HepG2 (cell line): ENCODE results near the gene C20orf96. TPM values are rescaled to one million over a fixed set of nuclear protein-coding genes. Genes with fewer than 3 reads are reported as not detected.

Experiments used
- ATAC-seq: fragments of 200-7000 bp; cut with Tn5 transposase; 3 replicates; pipeline ENCODE4 v1.9.1; 2020; ENCODE audit warnings: mild to moderate bottlenecking, moderate library complexity
- BruUV-seq: library from RNA; stranded (reverse); fragments of 400-500 nt; replicated peaks from 2 replicates; lab custom pipeline; 2021; lab: Mats Ljungman, UMichigan
- CTCF ChIA-PET: fragments of 300-600 bp; formaldehyde crosslinking; extraction: SDS; loops from one replicate; lab custom pipeline; 2021; ENCODE audit warnings: low total read pairs, inconsistent platforms, low intra/inter-chr PET ratio; lab: Yijun Ruan, JAX
- POLR2A ChIA-PET: fragments of 350-600 bp; sonication (Branson Sonifier 250); formaldehyde crosslinking; loops from one replicate; lab custom pipeline; 2020; ENCODE audit warnings: antibody characterized with exemption, inconsistent platforms; lab: Yijun Ruan, JAX
- DNase-seq: peaks from one replicate; pipeline ENCODE4 v3.0.0-alpha.2; 2015; ENCODE audit warnings: low spot score
- FAIRE-seq: peaks from 3 replicates; lab custom pipeline; 2011; peaks lifted over from hg19 to GRCh38; lab: Jason Lieb, UNC
- H2AFZ ChIP-seq: one replicate; pipeline ENCODE4 v1.6.1; 2011; ENCODE audit warnings: low read length, inconsistent platforms
- H3K27ac ChIP-seq: fragments of 300-600 bp; 3 replicates; pipeline ENCODE4 v1.8.0; 2011; ENCODE audit warnings: mixed run types, mild to moderate bottlenecking, mixed read lengths, low read length, inconsistent platforms; ENCODE audit not compliant: insufficient read depth; ENCODE audit errors: extremely low read length
- H3K27me3 ChIP-seq, 2 experiments: fragments of 200-600 bp in 1 of 2; 2 replicates in 1 of 2; 3 replicates in 1 of 2; pipeline versions ENCODE4 v1.6.0 to v1.8.0; 2011; ENCODE audit warnings: low read length in 2 of 2, mild to moderate bottlenecking in 2 of 2, moderate library complexity in 2 of 2, inconsistent platforms in 1 of 2; ENCODE audit not compliant: insufficient read depth in 2 of 2, control insufficient read depth in 1 of 2
- H3K36me3 ChIP-seq, 2 experiments: fragments of 200-600 bp in 1 of 2; replicated peaks in 1 of 2; 2 replicates in 1 of 2; 3 replicates in 1 of 2; pipeline versions ENCODE4 v1.5.1 to v1.8.0; 2011; ENCODE audit warnings: low read length in 2 of 2, inconsistent platforms in 1 of 2; ENCODE audit not compliant: insufficient read depth in 2 of 2, control insufficient read depth in 1 of 2
- H3K4me1 ChIP-seq: 2 replicates; pipeline ENCODE4 v1.5.1; 2012; ENCODE audit warnings: low read length, inconsistent platforms; ENCODE audit not compliant: insufficient read depth
- H3K4me2 ChIP-seq: 2 replicates; pipeline ENCODE4 v1.6.0; 2011; ENCODE audit warnings: low read depth, low read length, inconsistent platforms
- H3K4me3 ChIP-seq, 3 experiments: fragments of 200-600 bp in 1 of 3; sonication (generic), shearing (Covaris generic) in 1 of 3; replicated peaks in 1 of 3; 2 replicates each; pipeline ENCODE4 v1.5.1; 2011 to 2016; ENCODE audit warnings: low read length in 3 of 3, inconsistent platforms in 2 of 3, low read depth in 2 of 3, mild to moderate bottlenecking in 2 of 3, control low read depth in 1 of 3, mixed read lengths in 1 of 3; ENCODE audit not compliant: insufficient read depth in 1 of 3
- H3K79me2 ChIP-seq: one replicate; pipeline ENCODE4 v1.6.1; 2011; ENCODE audit warnings: low read length, inconsistent platforms; ENCODE audit not compliant: insufficient read depth
- H3K9ac ChIP-seq: 2 replicates; pipeline ENCODE4 v1.6.0; 2011; ENCODE audit warnings: mild to moderate bottlenecking, low read depth, low read length, inconsistent platforms; ENCODE audit not compliant: insufficient read depth
- H3K9me3 ChIP-seq: 2 replicates; pipeline ENCODE4 v1.5.1; 2012; ENCODE audit warnings: mild to moderate bottlenecking, low read length
- H4K20me1 ChIP-seq: 2 replicates; pipeline ENCODE4 v1.6.0; 2011; ENCODE audit warnings: inconsistent platforms, mild to moderate bottlenecking, low read length, moderate library complexity; ENCODE audit not compliant: insufficient read depth
- FOSL2 ChIP-seq: sonication (generic); formaldehyde crosslinking; IDR thresholded peaks from 2 replicates; pipeline ENCODE4 v1.4.0; 2020; ENCODE audit warnings: missing genetic modification reagents
- NR2F6 ChIP-seq, 2 experiments: IDR thresholded peaks; 2 replicates each; pipeline ENCODE4 v1.6.1; 2016; ENCODE audit warnings: antibody characterized with exemption in 1 of 2, mild to moderate bottlenecking in 1 of 2
- RNF219 ChIP-seq: sonication (generic); formaldehyde crosslinking; IDR thresholded peaks from 2 replicates; pipeline ENCODE4 v1.5.0; 2020; ENCODE audit warnings: mild to moderate bottlenecking, missing genetic modification reagents
- SP4 ChIP-seq: sonication (generic); formaldehyde crosslinking; IDR thresholded peaks from 2 replicates; pipeline ENCODE4 v1.8.1; 2023; ENCODE audit warnings: mild to moderate bottlenecking, missing genetic modification reagents
- WGBS: methylation state at CpG from one replicate; pipeline ENCODE4 v1.1.6; 2017; ENCODE audit warnings: low lambda C conversion rate; 5-methylcytosine and 5-hydroxymethylcytosine counted together
- in situ Hi-C: cut with HindIII; loops from 2 replicates; pipeline ENCODE4 v1.10.0; 2017; ENCODE audit warnings: low pct_unique_long_range_greater_than_20kb; ENCODE audit not compliant: extremely low pct_ligation_motif_present
- intact Hi-C: fragments of 100-400 bp; cut with micrococcal nuclease; formaldehyde crosslinking; loops from one replicate; pipeline ENCODE4 v1.10.0; 2022; ENCODE audit not compliant: unreplicated experiment
- polyA plus RNA-seq, 8 experiments: library from polyadenylated mRNA; depleted of rRNA in 3 of 8; stranded (reverse) in 7 of 8; unstranded in 1 of 8; fragments of >200 nt; fragmentation: Illumina TruSeq in 4 of 8; extraction: Trizol in 4 of 8; gene quantifications; 2 replicates each; pipeline versions ENCODE4 v1.2.1 to v1.2.3, GENCODE V29; 2011 to 2016; ENCODE audit warnings: low read depth in 4 of 8, missing spikeins in 1 of 8, mixed read lengths in 1 of 8; ENCODE audit not compliant: insufficient read depth in 1 of 8
- total RNA-seq, 5 experiments: library from RNA; depleted of rRNA; stranded (reverse); fragments of >200 nt; fragmentation: Illumina TruSeq; extraction: Trizol; gene quantifications; 2 replicates each; pipeline ENCODE4 v1.2.3, GENCODE V29; 2016; ENCODE audit warnings: low read depth in 1 of 5
- TF ChIP-seq, protein P1 (sequence below): sonication (generic); formaldehyde crosslinking; IDR thresholded peaks from 2 replicates; pipeline ENCODE4 v1.4.0; 2020; ENCODE audit warnings: mild to moderate bottlenecking, low read depth, missing genetic modification reagents
- TF ChIP-seq, protein P2 (sequence below): sonication (generic); formaldehyde crosslinking; IDR thresholded peaks from 2 replicates; pipeline ENCODE4 v1.4.0; 2020; ENCODE audit warnings: low read depth, missing genetic modification reagents

Gene C20orf96
- total and polyA plus RNA-seq, 2 of the 13 experiments (the other 11 are each of a cell fraction or from before 2014, with no cell fraction given), result 3.8 to 20.6 TPM

DNA sequence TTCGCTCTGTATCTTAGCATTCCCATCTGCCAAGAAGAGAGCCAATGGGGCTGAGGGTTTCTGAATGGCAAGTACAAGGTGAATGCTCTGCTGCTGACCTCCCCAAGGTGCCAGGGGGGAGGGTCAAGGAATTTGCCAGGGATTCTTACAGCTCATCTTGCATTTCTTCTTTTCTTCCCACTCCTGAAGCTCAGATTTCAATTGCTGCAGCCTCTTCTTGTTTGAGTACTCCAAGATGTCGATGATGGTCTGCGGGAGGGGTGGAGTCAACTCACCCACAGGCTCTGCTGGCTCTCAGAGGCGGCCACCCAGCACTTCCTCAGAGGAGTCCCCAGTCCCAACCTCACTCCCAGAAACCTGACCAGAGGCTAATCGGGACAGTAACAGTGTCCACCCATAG, 12.4 kb downstream of the C20orf96 start:
- in situ Hi-C loops (no loop called here), intact Hi-C loops (no loop called here)
- Histone ChIP-seq H3K36me3 (peaks cover 30 to 42% of the 10 kb centered on the region in 2 experiments), H3K27me3 (no peaks in the 10 kb centered on the region), H3K4me1 (no peaks in the 10 kb centered on the region), H2AFZ (no peak overlapping the region), H3K9me3 (no peaks in the 10 kb centered on the region), H4K20me1 (no peaks in the 10 kb centered on the region), H3K9ac (no peak overlapping the region), H3K27ac (no peak overlapping the region), H3K4me3 (no peak overlapping the region), H3K4me2 (no peak overlapping the region), H3K79me2 (no peaks in the 10 kb centered on the region)
- no peak for FAIRE-seq
- ATAC-seq, result no peak
- 96% methylated on average over 5 of the region's 5 CpGs for WGBS
- no TSS peak for BruUV-seq
- TF ChIP-seq SP4 (CRISPR knock-in tag) (no peak), FOSL2 (CRISPR knock-in tag) (no peak), RNF219 (CRISPR knock-in tag) (no peak), NR2F6 (IDR thresholded peaks at IDR 0.05) (no peak), NR2F6 (CRISPR knock-in tag; IDR thresholded peaks at IDR 0.05) (no peak)
- TF ChIP-seq, protein P1, sequence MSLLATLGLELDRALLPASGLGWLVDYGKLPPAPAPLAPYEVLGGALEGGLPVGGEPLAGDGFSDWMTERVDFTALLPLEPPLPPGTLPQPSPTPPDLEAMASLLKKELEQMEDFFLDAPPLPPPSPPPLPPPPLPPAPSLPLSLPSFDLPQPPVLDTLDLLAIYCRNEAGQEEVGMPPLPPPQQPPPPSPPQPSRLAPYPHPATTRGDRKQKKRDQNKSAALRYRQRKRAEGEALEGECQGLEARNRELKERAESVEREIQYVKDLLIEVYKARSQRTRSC (CRISPR knock-in tag), result no peak
- TF ChIP-seq, protein P2, sequence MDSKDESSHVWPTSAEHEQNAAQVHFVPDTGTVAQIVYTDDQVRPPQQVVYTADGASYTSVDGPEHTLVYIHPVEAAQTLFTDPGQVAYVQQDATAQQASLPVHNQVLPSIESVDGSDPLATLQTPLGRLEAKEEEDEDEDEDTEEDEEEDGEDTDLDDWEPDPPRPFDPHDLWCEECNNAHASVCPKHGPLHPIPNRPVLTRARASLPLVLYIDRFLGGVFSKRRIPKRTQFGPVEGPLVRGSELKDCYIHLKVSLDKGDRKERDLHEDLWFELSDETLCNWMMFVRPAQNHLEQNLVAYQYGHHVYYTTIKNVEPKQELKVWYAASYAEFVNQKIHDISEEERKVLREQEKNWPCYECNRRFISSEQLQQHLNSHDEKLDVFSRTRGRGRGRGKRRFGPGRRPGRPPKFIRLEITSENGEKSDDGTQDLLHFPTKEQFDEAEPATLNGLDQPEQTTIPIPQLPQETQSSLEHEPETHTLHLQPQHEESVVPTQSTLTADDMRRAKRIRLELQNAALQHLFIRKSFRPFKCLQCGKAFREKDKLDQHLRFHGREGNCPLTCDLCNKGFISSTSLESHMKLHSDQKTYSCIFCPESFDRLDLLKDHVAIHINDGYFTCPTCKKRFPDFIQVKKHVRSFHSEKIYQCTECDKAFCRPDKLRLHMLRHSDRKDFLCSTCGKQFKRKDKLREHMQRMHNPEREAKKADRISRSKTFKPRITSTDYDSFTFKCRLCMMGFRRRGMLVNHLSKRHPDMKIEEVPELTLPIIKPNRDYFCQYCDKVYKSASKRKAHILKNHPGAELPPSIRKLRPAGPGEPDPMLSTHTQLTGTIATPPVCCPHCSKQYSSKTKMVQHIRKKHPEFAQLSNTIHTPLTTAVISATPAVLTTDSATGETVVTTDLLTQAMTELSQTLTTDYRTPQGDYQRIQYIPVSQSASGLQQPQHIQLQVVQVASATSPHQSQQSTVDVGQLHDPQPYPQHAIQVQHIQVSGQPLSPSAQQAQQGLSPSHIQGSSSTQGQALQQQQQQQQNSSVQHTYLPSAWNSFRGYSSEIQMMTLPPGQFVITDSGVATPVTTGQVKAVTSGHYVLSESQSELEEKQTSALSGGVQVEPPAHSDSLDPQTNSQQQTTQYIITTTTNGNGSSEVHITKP (CRISPR knock-in tag), result no peak
- ChIA-PET POLR2A (no interaction called here), CTCF (no interaction called here)
- DNase-seq, result no peak
